Stimulated activated CD4-positive, alpha-beta T cell treated with anti-CD3 and anti-CD28 coated beads, Interleukin-15, amount 100 ng/mL, for 24 hours (primary cell): ENCODE results near the gene AFF3.

Experiments used
- DNase-seq: peaks from one replicate; pipeline ENCODE4 v3.0.0-alpha.2; 2020

AFF3 gene

DNA sequence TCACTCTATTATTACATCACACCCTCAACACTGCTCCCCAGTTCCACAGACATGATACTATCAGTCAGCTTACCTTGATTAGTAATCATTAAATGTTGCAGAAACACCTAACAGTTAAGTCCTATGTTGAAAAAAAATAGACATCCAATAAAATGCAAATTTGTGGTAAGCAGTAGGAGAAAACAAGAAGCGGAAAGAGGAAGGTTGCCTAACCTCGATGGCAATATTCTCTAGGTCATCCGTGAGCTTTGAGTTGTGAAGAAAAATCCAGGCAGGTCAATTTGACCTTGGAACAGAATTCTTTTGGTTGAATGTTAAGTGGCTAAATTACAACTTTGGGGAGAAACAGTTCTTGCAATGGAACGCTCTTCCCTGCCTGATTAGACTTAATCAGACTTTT is 264.4 kb downstream of the AFF3 start:
- DNase-seq, result no peak

DNA sequence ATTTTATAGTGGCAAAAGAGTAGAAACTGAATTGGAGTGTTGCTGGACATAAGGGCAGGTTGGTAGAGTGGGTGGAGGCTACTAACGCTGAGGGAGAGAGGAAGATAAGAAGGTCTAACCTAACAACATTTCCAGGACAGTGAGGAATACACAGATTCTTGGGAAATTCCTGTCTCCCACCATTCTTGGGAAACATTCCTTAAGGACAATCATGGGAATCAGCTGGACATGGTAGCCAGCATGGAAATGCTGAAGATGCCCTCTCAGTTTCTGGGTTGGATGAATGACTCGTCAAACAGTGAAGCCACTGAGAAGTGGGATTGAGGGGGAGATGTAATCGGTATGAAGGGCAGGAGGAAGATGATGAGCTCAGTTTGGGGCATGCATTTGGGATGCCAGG is 265.4 kb downstream of the AFF3 start:
- no peak for DNase-seq

DNA sequence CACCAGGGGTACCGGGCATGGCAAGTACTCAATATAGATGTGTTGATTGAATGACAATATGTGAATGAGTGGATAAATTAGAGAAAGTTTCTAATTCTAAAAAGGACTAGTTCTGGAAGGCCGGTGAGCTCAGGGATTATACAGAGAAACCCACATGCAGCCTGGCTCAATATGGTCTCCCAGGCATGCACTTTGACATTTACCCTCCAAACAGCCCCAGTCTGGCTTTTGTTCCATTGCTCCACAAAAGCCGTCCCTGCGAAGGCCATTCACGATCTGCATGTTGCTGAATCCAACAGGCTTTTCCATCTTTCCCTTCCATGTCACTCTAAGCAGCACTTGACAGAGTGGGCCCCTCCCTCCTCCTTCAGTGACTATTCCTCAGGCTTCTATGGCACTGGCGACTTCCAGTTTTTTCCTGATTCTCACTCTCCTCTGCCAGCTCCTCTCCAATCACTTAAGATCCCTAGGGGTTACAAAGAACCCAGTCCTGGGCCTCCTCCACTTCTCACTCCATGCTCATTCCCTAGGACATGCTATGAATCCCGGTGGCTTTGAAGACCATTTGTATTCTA is 266.7 kb downstream of the AFF3 start:
- DNase-seq, result no peak

DNA sequence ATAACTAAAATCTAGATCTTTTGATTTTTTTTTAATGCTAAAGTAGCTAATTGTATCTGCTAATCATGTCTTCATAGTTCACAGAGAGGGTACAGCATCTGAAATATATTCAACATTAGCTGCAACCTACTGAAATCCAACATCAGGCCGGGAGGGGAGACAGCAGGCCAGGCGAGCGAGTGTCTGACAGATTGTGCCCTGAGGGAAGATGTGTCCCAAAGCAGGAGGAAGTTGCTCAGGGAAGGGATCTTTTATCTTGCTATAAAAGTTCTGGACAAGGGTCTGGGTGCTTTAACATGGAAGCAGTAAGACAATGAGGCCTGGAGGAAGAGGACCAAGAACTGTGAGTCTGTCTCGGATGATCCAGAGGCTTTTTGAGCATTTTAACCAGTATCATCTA is 274.1 kb downstream of the AFF3 start:
- DNase-seq, result no peak

DNA sequence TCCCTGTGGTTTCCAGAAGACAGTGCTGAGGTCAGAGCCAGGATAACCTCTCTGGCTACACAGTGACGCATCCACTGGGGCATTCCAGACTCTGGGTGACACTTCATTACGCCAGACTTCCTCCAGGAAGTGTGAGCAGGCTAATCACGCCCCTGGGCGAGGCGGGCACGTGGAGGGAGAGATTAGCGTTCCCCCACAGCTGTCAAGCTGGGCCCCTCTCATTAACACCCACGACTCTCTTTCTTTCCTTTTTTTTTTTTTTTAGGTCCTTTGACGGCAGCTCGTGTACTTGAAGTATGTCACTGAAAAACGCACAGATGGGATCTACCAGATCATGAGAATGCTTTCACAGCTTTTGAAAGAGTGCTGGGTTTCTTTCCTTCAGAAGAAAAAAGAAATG is 274.6 kb downstream of the AFF3 start:
- no peak for DNase-seq

DNA sequence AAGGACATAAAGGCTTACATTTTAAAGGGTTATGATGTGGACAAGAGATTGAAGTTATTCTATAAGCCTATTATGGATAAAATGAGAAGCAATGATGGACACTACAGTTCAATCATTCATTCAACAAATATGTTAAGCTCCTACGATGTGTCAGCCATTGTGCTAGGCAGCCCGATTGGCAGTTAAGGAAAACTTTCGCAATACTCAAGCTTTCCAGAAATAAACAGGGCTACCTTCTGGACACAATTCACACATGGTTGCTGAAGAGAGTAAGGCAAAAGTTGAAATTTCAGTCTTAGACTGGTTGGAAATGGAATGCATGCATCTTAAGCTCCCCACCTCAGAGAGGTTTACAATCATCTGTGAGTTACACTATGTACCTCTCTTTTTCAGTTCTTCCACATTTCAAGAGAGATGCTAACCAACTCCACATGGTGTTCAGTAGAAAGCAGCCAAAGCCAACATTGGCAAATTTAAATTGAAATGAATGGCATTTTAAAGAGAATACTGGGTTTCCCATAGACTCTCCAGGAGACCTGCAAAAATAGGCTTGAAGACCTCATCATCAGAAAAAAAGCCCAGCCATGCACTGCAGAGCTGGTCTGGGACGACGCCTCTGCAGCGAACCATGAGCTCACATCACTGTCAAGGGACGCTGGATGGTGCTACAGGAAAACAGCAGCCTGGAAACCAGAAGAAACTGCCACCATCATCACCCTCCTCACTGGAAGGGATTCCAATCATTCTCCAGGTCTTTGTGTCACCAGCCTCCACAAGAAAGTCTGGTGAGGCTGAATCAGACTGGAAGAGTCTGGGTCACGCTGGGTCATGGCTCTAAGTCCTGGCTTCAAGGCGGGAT is 276.3 kb downstream of the AFF3 start:
- no peak for DNase-seq

DNA sequence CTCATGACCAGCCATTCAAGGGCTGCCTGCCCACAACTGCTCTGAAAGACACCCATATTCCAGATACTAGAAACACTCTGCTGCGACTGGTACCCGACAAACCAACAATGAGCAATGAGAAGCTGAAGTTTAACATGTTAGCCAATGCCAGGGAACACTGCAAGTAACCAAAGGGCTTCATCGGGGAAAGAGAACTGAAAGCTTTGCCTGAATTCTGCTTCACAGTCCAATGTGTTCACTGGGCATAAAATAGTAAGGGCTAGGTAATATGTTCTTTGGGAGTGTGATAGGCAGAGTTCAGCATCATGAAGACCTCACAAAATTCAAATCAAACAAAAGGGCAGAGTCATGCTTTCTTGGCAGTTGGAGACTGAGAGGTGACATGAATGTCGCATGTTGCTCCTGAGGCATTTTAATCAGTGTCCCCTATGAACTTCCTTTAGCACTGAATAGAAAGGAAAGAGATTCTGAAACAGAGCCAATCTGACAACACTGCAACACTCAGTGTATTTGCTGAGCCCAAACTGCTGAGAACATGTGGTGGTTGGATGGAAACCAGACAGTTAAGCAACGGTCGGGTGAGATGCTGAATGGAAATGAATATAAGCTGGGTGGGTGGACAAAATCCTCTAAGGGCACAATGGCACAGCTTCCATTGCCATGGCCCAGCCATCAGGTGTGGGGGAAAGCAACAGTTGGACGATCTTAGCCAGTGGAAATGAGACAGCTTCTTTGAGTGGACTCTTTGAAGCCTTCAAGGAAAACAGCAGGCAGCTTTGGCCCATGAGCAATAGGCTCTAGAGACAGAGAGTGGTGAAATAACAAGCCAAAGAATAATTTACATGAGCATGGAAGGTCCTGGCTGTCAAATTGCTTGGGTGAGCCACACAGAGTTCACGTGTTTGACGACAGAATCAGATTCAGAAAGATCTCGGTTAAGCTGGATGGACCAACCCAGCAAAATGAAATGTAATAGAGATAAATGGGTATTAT is 277.5 kb downstream of the AFF3 start:
- DNase-seq, result no peak

DNA sequence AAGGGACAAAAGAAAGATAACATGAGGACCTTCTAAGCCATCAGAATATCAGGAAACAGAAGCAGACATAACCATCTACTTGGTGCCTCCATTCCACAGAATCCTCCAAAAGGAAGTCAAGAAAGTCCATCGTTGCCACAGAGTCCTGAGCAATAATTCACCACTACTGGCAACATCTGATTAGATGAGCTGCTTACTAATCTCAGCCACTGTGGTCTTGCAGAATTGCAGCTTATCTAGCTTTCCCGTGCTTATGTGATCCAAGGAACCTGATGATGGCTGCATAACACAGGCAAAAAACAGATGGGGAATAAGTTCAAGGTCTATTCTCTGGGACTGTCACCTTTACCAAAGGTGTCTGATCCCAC is 278.5 kb downstream of the AFF3 start:
- DNase-seq, result no peak

DNA sequence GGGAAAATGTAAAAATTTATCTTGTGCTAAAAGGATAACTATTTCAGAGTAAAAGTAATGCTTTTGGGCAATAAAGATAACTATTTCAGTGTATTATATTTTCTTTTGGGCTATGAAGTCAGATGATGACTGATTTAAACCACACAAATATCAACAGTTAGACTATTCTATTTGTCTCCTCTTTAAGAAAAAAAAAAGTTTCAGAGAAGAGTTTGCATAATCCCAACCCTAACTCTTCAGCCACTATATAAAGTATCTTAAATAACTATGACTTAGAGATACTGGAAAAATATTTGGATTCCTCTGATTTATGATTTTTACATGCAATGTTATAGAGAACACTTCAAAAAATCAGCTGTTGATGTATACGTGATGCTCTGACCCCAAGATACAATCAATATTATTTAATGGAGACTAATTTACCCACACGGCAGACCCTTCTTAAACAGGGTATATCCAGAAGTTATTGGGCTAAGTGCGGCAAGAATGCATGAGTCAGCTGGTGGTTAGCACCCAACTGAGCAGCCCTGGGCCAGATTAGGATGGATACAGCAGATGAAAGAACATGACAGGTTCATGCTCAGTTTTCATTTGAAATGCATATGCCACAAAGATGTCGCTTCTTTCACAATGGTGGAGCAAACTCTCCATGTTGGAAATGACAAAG is 279.0 kb downstream of the AFF3 start:
- DNase-seq, result no peak

DNA sequence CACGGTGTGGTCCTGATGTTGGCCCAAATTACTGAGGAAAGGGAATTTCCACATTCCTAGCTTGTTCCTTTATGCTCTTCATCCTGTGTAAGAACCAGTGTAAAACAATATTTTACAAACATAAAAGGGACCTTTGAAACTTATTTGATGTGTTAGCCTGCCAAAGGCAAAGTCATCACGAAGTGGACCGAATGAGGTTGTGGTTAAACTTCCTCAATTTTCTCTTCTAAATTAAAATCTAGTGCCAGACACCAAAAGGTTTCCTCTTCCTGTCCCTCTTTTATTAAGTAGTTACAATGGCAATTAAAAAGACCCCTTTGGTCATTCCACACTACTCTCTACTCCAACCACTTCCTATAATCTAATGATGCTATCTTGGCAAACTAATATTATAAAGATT is 279.8 kb downstream of the AFF3 start:
- no peak for DNase-seq

DNA sequence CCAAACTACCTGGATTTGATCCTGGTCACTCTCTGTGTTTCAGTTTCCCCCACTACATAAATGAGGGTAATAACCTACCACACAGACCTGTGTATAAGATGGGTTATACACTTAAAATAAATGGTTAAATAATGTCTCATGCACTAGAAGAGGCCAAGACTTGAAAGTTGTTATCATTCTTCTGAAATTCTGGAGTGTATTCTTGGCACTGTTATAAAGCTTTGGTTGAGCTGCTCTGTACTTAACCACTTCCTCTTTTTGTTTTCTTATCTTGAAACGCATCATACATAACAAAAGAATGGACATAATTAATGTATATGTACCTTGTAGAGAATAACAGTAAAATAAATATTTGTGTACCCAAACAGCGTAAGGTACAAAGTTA is 281.0 kb downstream of the AFF3 start:
- DNase-seq, result no peak

DNA sequence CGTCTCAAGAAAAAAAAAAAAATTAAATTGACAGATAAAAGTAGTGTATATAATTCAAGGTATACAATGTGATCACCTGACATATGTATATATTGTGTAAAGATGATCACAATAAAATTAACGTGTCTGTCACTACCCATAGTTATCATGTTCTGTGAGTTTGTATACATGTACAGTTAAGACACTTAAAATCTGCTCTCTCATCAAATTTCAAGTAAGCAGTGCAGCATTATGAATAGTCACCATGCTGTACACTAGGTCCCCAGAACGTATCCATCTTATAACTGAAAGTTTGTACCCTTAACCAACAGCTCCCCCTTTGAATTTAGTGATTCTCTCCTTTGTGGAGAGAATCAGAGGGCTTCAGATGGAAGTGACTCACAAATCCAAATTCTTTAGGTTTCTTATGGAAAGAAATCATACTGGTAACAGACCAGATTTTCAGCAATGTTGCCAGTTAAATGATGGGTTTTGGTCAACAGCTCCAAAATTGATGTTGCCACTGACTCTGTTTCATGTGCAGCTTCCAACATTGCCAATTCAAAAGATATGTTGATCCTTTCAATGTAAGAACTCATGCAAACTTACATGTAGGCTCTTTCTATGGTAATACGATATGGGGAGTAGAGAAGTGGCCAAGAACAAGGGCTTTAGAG is 281.5 kb downstream of the AFF3 start:
- no peak for DNase-seq

DNA sequence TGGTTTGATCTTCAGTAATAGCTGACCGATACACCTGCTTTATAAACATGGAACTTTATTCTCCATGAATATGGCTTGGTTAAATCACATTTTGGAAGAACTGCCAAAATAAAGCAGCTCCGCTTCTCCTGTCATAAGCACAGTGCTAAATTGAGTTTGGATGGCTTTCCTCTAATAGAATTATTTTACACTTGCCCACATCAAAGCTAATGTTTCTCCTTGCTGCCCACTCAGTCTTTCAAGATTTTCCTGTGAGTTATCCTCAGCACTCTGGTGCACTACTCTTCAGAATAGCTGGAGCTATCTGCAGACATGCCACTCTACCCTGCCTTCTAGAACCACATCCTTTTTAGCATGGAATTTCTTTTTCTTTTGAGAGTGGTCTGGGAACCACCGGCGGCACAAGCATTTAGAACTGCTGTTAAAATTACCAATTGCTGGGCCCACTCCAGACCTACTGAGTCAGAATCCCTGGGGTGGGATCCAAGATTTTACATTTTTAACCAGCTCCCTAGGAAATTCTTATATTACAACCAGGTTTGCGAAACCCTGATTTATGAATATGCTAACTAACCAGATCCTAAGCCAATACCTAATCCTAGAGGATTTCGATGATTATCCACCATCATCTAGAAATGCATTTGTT is 283.3 kb downstream of the AFF3 start:
- DNase-seq, result no peak

DNA sequence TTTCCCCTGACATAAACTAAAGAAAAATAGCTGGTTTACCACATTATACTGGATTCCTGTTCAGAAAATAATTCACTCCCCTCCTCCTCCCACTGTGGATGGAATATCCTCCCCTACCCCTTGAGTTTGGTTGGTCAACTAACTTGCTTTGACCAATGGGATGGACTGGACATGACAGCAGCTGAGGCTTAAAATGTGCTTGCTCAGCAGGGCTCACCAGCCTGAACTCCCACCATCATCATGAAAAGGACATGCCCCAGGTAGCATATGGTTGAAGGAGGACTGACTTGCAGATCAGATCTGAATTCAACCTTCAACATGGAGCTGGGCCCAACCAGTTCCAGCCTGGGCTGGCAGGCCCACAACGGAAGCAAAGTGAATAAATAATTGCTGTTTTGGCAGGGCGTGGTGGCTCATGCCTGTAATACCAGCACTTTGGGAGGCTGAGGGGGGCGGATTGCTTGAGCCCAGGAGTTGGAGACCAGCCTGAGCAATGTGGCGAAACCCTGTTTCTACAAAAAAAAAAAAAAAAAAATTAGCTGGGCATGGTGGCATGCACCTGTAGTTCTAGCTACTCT is 284.4 kb downstream of the AFF3 start:
- DNase-seq, result no peak

DNA sequence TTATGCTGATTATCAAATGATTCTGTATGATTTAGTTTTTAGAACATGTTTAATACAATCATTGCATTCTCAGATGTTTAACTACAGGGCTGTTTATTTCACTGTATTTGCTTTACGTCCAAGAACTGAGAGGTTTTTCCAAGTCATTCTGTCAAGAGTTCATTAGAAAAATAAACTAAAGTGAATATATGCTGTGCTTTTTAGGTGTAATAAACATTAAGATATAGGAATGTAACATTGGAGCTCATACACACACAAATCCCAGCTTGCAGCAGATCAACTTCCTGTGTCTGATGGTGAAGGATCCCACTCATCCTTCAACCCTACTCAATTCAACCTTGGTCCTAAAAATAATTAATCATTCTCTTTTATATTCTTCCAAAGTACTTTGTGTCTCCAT is 285.0 kb downstream of the AFF3 start:
- no peak for DNase-seq

DNA sequence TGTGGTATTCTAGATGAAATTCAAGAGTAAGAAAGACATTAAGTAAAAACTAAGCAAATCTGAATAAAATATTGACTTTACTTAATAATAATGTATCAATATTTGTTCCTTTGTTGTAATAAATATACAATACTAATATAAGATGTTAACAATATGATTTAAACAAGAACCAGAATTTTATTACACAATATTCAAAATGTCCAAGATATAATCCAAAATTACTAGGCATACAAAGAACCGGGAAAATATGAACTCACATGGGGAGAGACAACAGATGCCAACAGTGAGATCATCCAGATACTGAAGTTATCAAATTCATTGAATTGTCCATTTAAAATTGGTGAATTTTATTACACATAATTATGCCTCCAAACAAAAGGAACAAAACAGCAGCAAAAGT is 286.3 kb downstream of the AFF3 start:
- DNase-seq, result no peak

DNA sequence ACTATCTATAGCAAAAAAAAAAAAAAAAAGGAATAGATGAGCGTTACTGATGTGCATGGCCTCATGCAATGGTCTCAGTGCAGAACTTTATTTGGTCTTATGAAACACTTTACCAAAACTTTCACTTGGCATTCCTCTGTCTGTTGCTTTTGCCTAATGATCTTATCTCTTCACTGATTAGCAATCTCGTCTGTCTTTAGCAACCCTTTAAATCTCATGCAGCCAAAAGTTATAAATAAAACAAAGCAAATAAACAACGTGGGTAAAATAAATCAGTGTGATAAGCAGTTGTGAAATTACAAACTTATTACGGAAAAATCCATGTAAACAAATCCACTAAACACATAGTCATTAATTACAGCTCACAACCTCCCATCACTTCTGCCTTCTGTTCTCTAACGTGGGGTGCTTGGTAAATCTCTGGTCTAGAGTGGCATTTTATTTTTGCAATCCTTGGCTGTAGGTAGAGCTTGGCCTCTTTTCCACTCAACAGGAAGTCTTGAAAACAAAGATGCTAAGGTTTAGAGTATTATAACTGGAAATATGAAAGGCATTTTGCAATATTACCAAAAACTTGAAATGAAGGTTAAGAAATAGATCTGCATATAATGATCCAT is 288.0 kb downstream of the AFF3 start:
- DNase-seq, result no peak

DNA sequence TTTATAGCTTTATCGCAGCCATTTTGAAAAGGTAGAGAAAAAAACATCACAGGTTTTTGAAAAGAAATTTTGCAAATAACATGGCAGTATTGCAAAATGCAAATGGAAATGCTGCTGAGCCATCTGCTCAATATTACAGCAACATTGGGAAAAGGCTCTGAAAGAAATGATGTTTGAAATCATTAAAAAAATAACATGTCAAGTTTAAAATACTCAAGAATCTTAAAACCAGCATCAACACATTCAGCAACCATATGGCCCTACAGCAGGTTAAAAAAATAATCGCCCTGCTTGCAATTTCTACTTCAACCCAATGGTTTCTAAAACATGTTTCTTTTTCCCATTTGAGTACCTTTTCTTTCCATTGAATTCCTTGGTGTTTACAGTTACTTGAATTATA is 289.4 kb downstream of the AFF3 start:
- no peak for DNase-seq

DNA sequence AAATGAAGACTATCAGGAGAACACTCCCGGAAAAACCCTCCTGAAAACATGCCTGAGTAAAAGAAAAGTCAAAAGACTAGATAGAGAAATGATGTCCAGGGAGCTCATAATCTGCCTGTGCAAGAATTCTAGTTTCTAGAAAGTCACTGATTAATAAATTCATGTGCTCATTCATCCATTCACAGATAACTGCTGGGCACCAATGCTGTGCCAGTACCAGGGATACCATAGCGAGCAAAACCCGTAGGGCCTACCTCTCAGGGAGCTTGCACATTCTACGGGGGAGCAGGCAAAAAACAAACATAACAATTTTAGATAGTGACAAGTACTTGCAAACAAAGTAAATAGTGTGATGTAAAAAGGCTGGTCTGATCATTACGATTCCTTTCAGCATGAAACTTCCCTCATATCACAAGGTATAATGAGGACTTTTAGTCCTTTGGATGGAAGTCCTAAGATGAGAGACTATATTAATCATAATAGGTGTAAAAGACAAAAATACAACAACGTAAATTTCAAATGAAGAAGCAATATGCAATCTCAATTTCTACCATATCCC is 289.9 kb downstream of the AFF3 start:
- no peak for DNase-seq

DNA sequence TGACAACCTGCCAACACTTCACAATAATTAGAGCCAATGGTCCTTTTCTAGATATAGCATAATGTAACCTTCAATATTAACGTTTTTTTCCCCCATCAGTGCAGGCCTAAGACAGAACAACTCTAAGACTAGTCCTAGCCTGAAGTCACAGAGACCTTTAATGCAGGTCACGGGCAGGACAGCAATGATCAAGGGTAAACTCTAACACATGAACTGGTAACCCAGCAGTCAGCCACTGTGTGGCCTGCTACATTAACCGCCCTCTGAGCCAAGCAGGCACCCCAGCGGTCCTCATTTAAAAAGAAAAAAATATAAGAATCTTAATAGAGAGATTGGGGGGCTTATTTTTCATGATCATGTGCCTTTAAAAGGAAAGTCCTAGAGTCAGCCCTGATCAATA is 290.6 kb downstream of the AFF3 start:
- no peak for DNase-seq

DNA sequence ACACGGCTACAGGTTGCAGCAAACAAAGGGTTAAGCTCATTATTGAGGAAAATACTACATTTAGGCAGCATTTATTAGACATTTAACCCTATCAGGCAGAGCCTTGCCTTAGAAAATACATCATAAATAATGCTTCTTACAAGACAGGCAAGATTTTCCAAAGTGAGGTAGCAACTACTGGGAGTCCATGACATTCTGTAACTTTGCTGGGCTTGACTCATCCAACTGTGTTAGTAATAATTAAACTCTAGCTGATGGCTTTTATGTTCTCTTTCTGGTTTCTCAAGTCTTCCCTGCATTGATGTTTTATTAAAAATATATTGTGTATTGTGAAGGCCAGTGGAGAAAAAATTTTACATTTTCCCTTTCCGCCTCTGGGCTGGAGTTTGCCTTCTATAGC is 291.3 kb downstream of the AFF3 start:
- DNase-seq, result no peak
